ENCODE results near the gene MYH15.

- TF ChIP-seq EP300 (IDR thresholded peaks at IDR 0.05), result no peak
- no peak for TF ChIP-seq CTCF (IDR thresholded peaks at IDR 0.05)
- TF ChIP-seq POLR2A (IDR thresholded peaks at IDR 0.05), result no peak
These were observed 158.2 kb downstream of the MYH15 start for GRCh38 chr3:108352176-108352575.

All from tibial nerve (tissue), 4 donors.